NCI-H1694 (cell line): ENCODE measurements around the gene GRAPL.
"Not testable (repeated sequence)": the region's sequence is repeated elsewhere in the genome, so short reads cannot be mapped to it uniquely, and the experiment has no call there.

ENCODE experiments used
- DNase-seq: peaks from one replicate; lab custom pipeline; 2025; lab: John Stamatoyannopoulos, UW

The GRAPL gene

DNA sequence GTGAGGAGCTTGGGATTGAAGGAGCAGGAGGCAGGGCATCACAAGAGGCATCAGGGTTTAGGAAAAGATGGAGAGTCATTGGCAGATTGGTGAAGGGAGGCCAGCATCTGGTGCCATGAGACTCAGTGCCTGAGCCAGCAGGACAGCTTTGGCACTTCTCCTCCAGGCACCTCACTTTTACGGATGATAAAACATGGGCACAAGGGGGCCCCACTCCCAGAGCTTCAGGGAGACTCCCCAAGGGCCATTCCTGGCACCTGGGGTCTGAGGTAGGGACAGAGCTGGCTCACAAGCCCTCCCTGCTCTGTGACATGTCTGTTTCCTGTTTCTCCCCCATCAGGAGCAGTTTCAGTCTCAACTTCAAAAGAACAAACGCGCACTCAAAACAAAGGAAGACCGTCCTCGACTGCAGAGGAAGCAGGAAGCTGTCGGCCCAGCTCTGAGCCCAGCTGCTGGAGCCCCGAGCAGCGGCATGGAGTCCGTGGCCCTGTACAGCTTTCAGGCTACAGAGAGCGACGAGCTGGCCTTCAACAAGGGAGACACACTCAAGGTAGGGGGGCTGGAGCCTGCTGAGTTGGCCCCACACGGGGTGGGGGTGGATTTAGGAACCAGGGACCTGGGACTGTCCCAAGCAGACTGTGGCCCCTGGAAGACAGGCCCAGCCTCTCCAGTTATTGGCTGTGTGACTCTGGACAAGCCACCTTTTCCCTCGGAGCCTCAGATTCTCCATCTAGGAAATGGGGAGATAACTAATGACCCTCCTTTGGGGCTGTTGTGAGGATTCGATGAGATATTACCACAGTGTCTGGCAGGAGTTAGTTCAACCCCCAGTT is at the start of gene GRAPL:
Gene GRAPL (plus strand): TSS at position 442 of the 833 bp plus-strand sequence. CDS start 31 bp downstream, at position 473.
- not testable (repeated sequence) for DNase-seq

DNA sequence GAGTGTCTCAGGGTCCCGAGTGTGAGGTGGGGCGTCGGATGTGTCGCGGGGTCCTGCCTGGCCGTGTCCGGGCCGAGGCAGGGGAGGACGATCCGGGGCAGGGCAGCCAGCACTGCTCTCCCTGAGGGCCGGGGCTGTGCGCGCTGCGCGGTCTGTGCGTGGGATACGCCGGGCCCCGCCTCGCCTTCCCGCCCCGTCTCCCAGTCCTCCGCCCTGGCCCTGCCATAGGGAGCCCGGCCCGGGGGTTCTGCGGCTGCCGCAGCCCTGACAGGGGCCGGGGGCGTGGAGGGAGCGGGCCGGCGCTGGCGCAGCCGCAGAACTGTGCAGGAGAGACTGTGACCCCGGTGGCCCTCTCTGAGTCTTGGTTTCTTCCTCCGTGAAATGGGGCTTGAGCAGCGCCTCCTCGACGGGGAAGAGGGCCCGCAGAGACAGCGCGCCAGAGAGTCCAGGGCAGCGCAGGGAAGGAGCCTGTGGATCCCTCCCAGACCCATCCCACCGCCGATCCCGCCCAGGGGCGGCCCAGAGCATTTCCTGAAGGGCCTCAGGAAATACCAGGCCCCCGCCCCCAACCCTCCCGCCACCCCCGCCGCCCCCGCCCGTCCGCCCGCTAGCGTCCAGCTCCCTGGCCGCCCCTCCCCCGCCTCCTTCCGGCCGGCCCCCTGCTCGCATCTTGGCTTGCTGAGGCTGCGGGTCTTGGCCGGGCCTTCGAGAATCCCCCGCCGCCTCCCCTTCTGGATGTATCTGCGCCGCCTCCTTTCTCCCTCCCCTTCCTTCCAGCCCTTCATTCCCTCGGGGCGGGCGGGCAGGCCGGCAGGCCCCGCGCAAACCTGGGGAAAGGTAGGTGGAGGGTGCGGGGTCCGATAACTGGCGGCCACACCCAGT is 38.3 kb upstream of the GRAPL start:
- DNase-seq: not testable (repeated sequence)

DNA sequence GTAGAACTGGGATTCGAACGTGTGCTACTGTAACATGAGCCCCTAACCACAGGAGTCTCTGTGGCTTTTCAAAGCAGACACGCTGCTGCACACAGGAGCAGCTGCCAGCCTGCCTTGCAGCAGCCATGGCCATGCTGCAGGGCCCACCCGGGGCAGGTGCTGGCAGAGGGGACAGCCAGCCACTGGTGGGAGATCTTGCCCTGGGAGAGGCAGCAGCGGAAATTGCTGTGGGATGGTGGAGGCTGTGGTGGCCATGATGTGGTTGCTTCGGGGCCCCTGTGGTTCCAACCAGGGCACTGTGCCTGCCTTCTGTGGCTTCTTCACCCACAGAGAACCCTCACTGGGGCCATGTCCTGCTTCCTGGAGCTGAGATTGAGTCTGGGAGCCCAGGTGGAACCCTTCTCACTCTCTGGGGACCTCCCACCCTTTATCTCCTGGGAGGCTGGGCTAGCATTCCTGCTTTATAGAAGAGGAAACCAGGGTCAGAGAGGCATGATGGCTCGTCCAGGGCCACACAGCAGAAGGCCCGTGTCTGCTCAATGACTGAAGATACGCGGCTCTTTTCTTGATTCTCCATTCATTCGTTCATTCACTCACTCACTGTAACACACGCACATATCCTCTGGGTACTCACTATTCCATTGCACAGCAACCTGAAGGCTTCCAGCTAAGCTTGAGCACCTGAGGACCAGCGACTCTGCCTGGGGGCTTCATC is 37.2 kb upstream of the GRAPL start:
- DNase-seq: not testable (repeated sequence)

DNA sequence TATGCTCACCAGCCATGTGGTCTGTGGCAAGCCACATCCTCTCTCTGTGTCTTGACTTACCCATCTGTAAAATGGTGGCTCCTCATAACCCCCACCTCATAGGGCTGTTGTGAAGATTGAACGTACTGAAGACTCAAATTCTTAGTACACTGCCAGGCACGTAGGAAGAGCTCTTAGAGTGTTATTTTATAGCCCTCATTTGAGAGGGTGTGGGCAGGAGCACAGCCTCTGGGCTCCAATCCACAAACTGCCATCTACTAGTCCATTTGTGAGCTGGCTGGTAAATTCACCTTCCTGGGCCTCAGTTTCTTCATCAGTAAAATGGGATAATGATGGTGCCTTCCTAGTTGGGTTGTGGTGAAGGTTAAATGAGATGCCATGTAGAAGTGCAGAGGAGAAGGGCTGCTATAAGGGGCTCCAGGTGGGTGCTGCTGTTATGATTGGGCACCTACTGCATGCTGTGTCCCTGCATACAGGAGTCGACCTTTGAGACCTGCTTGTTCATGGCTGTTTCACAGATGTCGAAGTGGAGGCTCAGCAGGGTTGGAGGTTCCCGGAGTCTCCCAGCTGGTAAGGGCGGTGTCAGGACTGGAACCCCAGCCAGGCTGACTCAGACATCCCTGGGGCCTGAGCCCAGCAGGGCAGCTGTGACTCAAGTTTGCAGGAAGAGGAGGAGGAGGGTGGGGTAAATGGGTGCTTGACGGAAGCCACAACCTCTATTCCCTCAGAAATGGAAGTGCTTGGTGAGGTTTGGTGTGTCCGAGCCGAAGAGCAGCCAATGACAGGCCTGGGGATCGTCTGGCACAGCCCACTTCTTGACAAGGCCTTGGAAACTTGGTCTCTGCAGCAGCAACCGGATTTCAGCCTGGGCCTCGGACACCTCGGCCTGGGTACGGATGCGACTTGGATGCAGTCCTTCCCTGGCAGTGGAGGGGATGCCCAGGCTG is 34.4 kb upstream of the GRAPL start:
- DNase-seq: not testable (repeated sequence)

DNA sequence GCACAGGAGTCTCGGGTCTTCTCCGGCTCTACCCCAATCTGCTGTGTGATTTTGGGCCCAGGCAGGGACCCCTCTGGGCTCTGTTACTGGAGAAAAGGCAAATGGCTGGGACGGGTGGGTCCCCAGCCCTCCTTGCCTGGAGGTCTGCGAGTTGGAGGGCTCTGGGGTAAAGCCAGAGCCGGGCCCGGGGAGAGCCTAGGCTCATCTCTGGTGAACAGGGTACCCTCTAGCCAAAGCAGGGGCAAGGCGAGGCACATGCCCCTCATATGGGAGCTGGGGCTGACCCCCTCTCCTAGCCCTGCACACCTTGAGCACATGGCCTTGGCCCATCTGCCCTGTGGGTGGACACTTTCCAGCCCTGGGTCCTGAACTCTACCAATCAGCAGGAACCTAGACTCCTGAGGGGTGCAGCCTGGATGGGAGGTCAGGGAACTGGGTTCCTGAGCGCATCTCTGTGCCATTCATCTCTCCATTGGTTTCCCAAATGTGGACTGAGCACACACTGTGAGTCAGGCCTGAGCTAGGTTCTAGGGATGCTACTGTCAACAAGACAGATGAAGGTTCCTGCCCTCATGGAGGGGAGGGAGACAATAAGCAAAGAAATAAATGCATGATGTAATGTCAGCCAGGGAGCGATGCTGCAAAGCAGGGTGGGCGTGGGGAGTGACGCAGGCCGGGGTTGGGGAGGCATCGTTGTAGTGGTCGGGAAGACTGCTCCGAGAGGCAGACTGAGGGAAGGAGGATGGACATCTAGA is 33.5 kb upstream of the GRAPL start:
- DNase-seq: not testable (repeated sequence)

DNA sequence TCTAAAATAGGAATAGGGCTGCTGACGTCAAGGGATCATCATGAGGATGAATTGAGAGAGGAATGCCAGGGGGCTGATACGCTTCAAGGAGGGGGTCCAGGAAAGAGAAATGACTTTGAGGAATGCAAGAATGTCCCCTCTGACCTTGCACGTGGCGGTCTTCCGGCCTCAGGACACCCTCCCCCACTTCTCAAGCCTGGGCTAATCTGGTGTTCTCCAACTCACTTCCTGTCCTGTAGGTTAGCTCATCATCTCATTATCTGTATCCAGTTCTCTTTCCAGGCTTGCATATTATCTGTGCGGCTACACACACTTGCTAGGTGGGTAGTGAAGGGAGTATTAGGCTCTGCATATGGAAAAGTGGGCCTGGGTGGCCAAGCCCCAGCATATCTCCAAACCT is 18.9 kb upstream of the GRAPL start:
- DNase-seq: not testable (repeated sequence)

DNA sequence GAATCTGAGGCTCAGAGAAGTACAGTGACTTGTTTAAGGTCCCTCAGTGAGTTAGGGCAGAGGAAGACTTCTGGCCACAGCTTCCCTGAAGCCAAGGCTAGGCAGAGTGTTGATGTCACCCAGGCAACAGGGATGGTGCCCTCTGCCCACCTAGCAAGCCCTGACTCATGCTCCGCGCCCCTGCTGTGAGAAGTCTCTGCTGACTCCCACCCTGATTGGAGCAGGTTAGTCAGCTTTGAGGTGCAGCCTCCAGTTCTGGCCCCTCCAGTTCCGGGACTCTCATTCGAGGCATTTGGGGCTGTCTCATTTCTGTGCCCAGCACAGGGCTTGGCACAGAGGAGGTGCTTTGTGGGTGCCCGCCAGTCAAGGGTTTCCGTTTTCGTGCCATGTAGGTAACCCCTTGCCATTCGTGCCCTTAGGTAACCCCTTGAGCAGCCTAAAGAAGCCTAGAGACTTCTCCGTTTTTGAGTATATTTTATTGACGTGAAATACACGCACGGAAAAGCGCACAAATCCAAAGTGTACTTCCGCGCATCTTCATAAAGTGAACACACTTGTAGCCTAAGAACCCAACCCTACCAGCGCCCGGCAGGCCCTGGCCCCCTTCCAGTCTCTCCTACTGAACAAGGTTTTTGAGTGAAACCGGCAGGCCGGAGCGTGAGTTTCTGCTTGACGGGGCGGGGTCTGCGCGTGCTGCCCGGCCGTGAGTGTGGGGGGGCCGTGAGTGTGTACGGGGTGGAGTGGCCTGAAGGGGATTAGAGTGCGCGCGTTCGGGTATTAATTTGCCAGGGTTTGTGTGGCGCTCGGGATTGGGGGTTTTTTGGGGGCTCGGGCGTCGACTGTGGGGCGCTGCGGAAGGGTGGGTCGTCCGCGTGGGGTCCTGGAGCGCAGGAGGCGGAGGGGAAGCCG is 16.9 kb upstream of the GRAPL start:
- DNase-seq: not testable (repeated sequence)

DNA sequence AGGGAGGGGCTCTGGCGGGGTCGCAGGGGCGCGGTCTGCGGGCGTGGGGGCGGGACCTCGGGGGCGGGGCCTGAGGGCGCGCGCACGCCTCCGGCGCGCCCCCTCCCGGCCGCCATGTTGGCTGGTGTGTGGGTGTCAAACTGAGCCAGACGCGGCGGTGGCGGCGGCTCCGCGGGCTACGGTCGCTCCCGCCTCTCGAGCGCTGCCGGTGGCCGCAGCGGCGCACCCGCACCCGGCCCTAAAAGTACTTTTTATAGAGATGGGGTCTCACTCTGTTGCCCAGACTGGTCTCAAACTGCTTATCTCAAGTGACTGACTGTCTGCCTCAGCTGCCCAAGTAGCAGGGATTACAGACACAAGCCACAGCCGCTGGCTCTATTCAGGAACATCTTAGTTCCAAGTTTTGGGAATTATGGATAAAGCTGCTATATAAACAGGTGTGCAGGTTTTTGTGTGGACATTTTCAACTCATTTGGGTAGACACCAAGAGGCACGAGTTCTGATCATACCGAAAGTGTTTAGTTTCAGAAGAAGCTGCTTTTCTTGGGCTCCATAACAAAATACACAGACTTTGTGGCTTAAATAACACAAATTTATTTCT is 16.2 kb upstream of the GRAPL start:
- not testable (repeated sequence) for DNase-seq

DNA sequence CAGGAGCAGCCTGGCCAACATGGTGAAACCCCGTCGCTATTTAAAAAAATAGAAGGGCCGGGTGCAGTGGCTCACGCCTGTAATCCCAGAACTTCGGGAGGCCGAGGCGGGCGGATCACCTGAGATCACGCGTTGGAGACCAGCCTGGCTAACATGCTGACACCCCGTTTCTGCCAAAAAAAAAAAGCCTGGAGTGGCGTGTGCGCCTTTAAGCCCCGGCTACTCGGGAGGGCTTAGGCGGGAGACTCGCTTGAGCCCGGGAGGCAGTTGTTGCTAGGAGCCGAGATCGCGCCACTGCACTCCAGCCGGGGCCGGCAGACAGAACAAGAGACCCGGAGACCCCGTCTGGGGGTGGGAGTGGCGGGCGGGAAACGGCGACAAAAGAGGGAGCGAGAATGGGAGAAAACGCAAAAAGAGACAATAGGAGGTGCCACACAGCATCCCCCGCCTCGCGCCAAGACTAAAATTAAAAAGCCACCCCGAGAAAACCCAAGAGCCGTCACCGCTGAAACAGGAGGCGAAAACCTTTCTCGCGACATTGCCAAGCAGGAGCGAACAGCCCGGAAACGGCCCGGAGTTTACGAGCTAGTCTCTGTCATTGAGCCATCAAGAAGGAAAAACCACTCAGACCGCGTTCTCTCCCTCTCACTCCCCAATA is 15.5 kb upstream of the GRAPL start:
- not testable (repeated sequence) for DNase-seq

DNA sequence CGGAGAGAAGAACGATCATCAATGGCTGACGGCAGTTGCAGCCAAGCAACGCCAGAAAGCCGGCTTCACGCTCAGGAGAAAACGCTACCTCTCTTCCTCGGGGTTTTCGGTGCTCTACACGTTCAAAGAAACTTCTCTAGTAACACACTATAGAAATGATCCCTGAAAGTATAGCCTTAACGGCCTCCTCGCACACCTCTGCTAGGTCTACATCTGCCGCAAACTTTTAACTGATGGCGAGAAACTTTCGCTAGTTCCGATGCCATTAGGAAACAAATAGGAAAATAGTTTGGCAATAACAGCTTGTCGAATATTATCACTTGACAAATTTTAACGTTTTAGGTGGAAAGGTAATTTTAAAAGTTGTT is 14.9 kb upstream of the GRAPL start:
- not testable (repeated sequence) for DNase-seq

DNA sequence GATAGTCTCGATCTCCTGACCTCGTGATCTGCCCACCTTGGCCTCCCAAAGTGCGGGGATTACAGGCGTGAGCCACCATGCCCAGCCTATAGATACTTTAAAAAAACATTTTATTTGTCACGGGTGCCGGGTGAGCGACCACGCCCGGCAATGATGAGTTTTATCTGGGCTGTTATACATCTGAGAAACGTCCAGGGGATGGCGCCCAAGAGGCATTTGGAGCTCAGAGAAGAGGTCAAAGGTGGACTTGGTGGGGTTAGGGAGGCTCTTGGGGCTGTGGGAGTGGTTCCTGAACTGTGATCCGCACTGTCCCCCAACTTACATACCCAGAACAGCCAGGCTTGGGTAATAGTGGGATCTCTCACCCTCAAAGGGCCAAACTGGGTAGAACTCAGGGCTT is 8.7 kb upstream of the GRAPL start:
- not testable (repeated sequence) for DNase-seq

DNA sequence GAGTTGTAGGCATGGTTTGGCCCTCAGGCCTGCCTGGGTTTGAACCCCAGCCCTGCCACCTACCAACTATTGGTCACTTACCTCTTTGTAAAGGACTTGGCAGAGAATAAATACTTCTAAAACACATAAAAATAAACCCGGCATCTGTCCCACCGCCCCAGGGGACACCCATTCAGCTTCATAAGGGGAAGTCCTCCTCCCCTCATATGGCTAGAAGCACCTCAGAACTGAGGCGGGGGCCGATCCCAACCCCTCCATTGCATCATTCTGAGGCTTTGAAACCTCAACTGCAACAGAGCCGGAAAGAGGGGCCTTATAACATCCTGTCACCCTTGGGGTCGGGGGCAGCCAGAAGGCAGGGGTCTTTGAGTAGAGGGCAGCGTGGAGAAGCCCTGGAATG is 2.1 kb upstream of the GRAPL start:
- not testable (repeated sequence) for DNase-seq

DNA sequence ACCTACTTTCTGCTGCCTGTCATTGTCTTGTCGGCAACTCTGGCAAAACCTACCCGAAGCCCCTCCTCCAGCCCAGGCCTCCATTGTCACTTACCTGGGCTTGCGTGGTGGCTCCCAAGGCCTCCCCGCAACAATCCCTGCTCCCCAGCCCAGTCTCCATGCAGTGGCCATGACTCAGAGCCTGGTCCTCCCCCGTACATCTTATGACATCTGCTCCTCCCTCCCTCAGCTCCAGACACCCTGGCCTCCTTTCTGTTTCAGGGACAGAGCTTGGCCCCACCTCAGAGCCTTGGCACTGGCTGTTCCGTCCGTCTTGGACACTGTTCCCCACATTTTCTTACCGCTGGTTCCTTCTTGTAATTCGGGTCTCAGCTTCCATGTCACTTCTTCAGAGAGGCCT is 2.1 kb downstream of the GRAPL start:
- not testable (repeated sequence) for DNase-seq

DNA sequence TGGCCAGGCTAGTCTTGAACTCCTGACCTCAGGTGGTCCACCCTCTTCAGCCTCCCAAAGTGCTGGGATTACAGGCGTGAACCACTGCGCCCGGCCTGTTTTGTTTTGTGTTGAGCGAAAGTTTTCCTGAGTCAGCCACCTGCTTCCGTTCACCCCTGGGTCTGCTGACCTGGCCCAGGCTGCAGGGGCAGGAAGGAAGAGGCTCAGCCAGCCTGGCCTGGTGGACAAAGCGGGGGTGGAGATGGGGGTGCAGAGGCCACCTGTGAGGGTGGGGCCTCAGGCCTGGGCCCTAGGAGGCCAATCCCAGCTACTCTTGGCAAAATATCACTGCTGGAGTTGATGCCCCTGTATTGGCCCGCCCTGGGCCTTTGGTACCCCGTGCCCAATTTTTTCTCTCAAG is 3.7 kb downstream of the GRAPL start:
- not testable (repeated sequence) for DNase-seq

DNA sequence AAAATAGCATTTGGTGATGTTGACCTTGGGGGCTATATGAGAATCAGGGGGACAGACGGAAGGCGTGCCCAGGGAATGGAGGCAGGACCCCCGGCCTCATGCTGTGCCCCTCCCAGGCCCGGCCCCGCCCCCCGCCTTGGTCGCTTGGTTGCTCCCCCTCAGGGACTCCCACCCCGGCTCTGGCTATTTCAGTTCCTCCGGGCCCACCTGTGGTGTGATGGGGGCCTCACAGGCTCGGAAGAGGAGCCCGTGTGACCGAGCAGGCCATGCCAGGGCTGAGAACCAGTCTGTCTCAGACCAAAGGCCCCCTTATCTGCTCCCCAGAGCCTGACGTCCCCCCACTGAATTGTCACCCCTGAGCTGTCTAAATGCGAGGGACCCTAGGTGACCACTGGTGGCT is 4.4 kb downstream of the GRAPL start:
- not testable (repeated sequence) for DNase-seq

DNA sequence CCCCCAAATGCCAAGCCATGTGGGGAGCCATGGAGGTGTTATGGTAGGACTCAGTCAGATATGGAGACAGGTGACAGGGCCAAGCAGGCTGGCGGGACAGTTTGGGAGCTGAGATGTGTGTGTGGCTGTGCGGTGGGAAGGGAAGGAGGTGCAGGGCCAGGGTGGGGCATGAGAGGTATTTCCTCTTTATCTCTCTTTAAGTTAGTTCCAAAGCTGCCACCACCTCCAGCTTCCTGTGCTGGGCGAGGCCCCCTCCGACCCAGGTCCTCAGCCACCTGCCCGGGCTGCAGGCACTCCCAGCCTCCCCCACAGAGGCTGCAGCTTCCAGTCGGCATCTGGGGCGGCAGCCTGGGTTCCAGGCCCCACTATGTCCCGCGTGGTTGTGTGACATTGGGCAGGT is 6.4 kb downstream of the GRAPL start:
- not testable (repeated sequence) for DNase-seq

DNA sequence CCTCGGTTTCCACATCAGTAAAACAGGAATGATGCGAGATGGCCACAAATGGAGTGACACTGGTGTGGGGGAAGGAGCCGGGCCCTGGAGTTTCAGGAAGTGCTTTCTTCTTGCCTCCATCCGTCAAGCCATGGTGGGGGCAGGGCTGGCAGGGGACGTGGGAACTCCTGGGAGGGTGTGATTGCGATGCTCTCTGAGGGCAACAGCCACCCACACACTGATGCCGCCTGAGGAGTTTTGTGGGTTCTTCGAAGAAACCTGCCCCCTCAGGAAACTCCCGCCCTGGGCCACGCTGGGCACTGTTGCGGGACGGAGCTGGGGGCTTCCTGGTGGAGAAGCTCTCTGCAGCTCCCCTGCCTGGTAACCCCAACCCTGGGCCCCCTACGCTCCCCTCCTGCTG is 8.0 kb downstream of the GRAPL start:
- DNase-seq: not testable (repeated sequence)

DNA sequence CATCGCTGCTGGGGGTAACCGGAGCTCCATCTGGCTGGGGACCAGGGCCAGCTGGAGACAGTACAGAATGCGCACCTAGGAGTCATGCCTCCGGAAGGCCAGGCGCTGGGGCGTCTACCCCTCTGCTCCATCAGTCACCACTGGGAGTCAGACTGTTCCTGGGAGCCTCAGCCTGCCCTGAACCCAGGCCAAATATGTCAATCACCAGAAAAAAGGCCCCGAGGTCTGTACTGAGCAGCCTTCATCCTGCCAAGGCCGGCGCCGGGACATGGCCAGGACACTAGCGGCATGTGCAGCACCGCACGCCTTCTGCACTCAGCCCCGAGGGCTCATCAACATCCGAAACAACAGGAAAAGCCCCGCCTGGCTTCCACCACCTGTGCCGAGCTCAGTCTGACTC is 8.7 kb downstream of the GRAPL start:
- DNase-seq: not testable (repeated sequence)
